Dendritic cell treated with granulocyte-macrophage colony-stimulating factor and Interleukin-4, amounts not matched to agents 40 ng/mL and 50 ng/mL, for 4 days (primary cell): ENCODE data around the gene GARIN5B.

ENCODE experiments used
- H3K27ac Mint-ChIP-seq: one replicate; pipeline ENCODE4 v1.8.0; 2022; ENCODE audit warnings: mild to moderate bottlenecking, mixed read lengths
- H3K27me3 Mint-ChIP-seq: one replicate; pipeline ENCODE4 v1.8.0; 2022; ENCODE audit warnings: mild to moderate bottlenecking, mixed read lengths
- H3K36me3 Mint-ChIP-seq: one replicate; pipeline ENCODE4 v1.8.0; 2022; ENCODE audit warnings: low read depth, mixed read lengths
- H3K4me1 Mint-ChIP-seq: one replicate; pipeline ENCODE4 v1.8.0; 2022; ENCODE audit warnings: low read depth, mixed read lengths
- H3K4me3 Mint-ChIP-seq: one replicate; pipeline ENCODE4 v1.8.0; 2022; ENCODE audit warnings: mild to moderate bottlenecking, moderate library complexity, mixed read lengths
- H3K9me3 Mint-ChIP-seq: one replicate; pipeline ENCODE4 v1.8.0; 2022; ENCODE audit warnings: mixed read lengths
- intact Hi-C: fragments of 100-400 bp; cut with micrococcal nuclease; formaldehyde crosslinking; loops from one replicate; pipeline ENCODE4 v1.15.0; 2022

Gene GARIN5B

DNA sequence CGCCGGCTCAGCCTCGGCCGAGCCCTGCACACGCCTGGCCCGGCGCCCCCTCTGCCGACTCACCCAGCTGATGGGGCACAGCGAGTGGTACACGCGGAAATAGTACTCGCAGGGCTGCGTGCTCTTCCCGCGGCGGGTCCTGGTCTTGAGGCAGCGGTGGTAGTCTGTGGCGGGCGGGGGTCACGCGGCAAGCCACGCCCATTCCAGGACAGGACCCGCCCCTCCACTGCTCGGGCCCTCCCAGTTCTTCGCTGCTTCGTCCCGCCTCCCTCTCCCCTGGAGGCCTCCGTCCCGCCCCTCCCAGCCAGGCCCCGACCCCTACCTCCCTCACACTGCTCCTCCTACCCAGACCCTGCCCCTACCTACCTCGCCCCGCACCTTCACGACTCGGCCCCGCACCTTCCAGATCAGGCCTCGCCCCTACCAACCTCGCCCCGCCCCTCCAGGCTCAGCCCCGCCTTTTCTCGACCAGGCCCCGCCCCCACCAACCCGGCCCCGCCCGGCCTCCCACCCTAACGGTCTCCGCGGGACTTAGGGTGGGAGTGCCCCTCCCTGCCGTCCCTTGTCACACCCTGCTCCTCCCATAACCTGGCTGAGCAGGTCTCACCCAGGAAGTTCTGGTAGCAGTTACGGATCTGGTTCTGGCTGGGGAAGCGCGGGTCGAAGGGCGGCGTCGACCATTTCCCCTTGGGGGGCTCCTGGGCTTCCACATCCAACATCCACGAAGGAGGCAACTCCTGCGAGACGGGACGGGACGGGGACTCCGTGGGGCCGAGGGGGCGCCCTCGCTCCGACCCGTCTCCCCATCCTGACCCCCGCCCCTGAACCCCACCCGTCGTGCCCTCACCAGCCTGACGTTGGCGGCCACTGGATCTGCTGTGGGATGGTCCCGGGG lies 9.0 kb downstream of the GARIN5B start:
- Mint-ChIP-seq H3K27me3 (peaks cover 70% of the 10 kb centered on the region), H3K9me3 (no peaks in the 10 kb centered on the region), H3K4me3 (peak overlapping the region; percentile 75), H3K4me1 (peaks cover 29% of the 10 kb centered on the region), H3K36me3 (no peaks in the 10 kb centered on the region), H3K27ac (no peak overlapping the region)
- intact Hi-C loops, result no loop called here

DNA sequence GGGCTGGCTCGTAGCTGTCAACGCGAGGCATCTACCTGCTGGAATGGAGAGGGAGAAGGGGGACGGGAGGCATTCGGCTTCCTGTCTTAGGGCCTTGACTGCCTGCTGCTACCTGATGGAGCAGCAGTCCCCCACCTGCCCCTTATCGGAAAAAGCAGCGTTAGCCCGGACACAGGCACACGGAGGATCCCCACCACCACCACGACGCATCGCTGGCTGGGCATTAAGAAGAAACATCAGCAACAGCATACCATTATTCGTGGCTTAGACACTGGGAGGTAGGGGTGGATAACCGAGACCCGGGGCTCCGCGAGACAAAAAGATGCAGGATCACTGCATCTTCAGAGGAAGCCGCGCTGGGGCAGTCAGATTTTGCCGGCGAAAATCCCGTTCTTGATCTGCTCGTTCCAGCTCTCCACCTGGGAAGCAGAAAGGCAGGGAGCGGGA lies 9.7 kb downstream of the GARIN5B start:
- peaks cover 64% of the 10 kb centered on the region for H3K27me3 Mint-ChIP-seq
- intact Hi-C loops, result no loop called here
- H3K27ac Mint-ChIP-seq, result no peak overlapping the region

GRCh38 chr19:55352549-55353145 lies 10.4 kb downstream of the GARIN5B start:
- peaks cover 5% of the 10 kb centered on the region for H3K36me3 Mint-ChIP-seq
- peak overlapping the region; percentile 26 for H3K4me3 Mint-ChIP-seq
- peaks cover 29% of the 10 kb centered on the region for H3K4me1 Mint-ChIP-seq
- intact Hi-C loops, result no loop called here
- H3K9me3 Mint-ChIP-seq, result no peaks in the 10 kb centered on the region
- H3K27ac Mint-ChIP-seq, result no peak overlapping the region
- peaks cover 58% of the 10 kb centered on the region for H3K27me3 Mint-ChIP-seq

More for the DNA sequence above, 9.7 kb downstream of the GARIN5B start:
- Mint-ChIP-seq H3K36me3 (no peaks in the 10 kb centered on the region), H3K4me1 (peaks cover 29% of the 10 kb centered on the region), H3K9me3 (no peaks in the 10 kb centered on the region), H3K4me3 (peak overlapping the region; percentile 75)

DNA sequence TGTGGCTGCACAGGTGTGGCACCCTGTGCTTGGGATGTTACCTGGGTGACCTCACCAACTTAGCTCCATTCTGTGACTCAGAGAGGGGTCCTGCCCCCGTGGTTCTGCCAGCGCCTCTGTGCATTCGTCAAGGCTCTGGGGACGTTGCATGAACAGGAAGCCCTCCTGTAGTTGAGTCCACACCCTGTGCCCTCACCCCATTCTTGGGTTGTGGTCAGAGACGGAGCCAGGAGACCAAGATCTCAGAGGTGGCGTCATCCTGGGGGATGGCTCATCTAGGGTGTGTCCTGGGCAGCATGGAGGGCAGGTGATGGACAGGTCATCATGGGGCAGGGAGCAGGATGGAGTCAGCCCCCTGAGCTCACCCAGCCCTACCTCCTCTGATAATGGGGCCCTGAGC lies 11.0 kb downstream of the GARIN5B start:
- no peaks in the 10 kb centered on the region for H3K9me3 Mint-ChIP-seq

GRCh38 chr19:55350620-55351315 lies 12.3 kb downstream of the GARIN5B start:
- no peaks in the 10 kb centered on the region for H3K9me3 Mint-ChIP-seq
- H3K36me3 Mint-ChIP-seq, result peaks cover 24% of the 10 kb centered on the region
- intact Hi-C loops, result no loop called here
- no peak overlapping the region for H3K27ac Mint-ChIP-seq
- peaks cover 29% of the 10 kb centered on the region for H3K4me1 Mint-ChIP-seq
- no peak overlapping the region for H3K4me3 Mint-ChIP-seq
- H3K27me3 Mint-ChIP-seq, result peaks cover 40% of the 10 kb centered on the region

More for the DNA sequence above, 11.0 kb downstream of the GARIN5B start:
- Mint-ChIP-seq H3K36me3 (peaks cover 11% of the 10 kb centered on the region), H3K4me1 (peaks cover 29% of the 10 kb centered on the region), H3K27me3 (peaks cover 52% of the 10 kb centered on the region), H3K4me3 (no peak overlapping the region), H3K27ac (no peak overlapping the region)
- intact Hi-C loops, result no loop called here

DNA sequence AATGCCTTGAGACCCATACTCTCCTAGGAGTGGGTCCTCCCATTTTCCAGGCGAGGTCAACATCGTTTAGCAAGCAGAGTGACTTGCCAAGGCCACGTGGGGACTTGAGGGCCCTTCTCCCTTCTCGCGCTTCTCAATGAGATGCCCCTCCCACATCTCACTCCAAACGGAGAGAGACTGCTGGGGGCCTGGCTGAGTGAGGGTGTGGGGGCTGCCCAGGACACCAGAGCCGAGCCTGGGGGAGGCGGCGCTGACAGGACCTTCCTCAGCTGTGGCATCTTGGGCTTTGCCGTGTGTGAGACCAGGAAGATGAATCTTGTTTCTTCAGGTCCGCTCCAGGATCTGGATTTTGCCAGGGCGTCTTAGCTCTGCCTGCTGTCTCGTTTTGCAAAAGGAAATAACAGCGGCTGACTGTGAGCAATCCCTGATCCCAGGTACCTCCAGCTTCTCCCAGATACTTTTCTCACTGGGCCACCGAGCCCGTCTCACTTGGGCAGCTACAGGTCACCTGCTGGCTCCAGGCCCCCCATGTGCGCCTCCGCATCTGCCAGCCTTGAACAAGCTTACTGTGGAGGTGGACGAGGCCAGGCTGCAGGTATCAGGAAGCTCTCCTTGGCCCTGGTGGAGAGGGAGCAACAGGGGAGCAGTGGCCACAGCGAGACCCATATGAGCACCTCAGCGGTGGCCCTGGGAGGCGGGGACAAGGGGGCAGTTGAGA lies 14.6 kb downstream of the GARIN5B start:
- H3K27ac Mint-ChIP-seq, result no peak overlapping the region
- peaks cover 31% of the 10 kb centered on the region for H3K4me1 Mint-ChIP-seq
- no peak overlapping the region for H3K4me3 Mint-ChIP-seq
- H3K27me3 Mint-ChIP-seq, result peaks cover 24% of the 10 kb centered on the region
- peaks cover 47% of the 10 kb centered on the region for H3K36me3 Mint-ChIP-seq
- H3K9me3 Mint-ChIP-seq, result no peaks in the 10 kb centered on the region
- intact Hi-C loops, result no loop called here

GRCh38 chr19:55347442-55348009 lies 15.5 kb downstream of the GARIN5B start:
- intact Hi-C loops, result no loop called here
- peaks cover 56% of the 10 kb centered on the region for H3K36me3 Mint-ChIP-seq
- peaks cover 22% of the 10 kb centered on the region for H3K4me1 Mint-ChIP-seq
- H3K27me3 Mint-ChIP-seq, result peaks cover 15% of the 10 kb centered on the region
- no peaks in the 10 kb centered on the region for H3K9me3 Mint-ChIP-seq
- H3K4me3 Mint-ChIP-seq, result no peak overlapping the region
- H3K27ac Mint-ChIP-seq, result no peak overlapping the region

- intact Hi-C loops, result no loop called here
- peaks cover 8% of the 10 kb centered on the region for H3K27me3 Mint-ChIP-seq
- H3K9me3 Mint-ChIP-seq, result no peaks in the 10 kb centered on the region
- no peak overlapping the region for H3K27ac Mint-ChIP-seq
- H3K4me3 Mint-ChIP-seq, result no peak overlapping the region
- peaks cover 15% of the 10 kb centered on the region for H3K4me1 Mint-ChIP-seq
- H3K36me3 Mint-ChIP-seq, result peaks cover 63% of the 10 kb centered on the region
These were observed 16.2 kb downstream of the GARIN5B start for GRCh38 chr19:55346725-55347441.

DNA sequence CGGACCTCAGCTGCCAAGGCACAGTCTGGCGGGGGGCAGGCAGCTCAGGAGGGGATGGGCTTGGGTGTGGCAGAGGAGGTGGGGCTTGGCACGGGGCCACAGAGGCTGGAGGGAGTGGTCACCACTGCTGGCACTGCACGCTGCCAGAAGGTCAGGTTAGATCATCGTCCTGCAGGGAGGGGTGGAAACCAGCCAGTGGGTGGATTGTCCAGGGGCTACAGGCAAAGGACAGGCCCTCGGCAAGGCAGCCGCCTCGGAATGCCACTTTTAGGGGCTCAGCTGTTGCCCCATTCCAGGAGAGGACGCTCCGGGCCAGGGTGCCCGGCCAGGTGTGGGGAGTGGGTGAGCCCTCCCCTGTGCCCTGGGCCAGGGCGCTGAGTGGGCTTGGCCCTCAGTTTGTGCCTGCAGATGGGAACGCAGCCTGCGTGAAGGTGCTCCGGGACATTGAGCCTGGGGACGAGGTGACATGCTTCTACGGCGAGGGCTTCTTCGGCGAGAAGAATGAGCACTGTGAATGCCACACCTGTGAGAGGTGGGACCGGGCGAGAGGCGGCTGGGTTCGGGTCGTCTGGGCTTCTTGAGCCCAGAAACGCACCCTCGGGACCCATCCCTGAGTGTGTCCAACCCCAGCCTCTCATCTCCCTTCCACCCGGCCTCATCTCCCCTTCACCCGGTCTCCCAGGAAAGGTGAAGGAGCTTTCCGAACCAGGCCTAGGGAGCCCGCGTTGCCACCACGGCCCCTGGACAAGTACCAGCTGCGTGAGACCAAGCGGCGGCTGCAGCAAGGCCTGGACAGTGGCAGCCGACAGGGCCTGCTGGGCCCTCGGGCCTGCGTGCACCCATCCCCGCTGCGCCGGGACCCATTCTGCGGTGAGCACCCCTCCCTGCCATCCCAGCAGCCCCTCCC lies 17.0 kb downstream of the GARIN5B start:
- peaks cover 15% of the 10 kb centered on the region for H3K4me1 Mint-ChIP-seq

DNA sequence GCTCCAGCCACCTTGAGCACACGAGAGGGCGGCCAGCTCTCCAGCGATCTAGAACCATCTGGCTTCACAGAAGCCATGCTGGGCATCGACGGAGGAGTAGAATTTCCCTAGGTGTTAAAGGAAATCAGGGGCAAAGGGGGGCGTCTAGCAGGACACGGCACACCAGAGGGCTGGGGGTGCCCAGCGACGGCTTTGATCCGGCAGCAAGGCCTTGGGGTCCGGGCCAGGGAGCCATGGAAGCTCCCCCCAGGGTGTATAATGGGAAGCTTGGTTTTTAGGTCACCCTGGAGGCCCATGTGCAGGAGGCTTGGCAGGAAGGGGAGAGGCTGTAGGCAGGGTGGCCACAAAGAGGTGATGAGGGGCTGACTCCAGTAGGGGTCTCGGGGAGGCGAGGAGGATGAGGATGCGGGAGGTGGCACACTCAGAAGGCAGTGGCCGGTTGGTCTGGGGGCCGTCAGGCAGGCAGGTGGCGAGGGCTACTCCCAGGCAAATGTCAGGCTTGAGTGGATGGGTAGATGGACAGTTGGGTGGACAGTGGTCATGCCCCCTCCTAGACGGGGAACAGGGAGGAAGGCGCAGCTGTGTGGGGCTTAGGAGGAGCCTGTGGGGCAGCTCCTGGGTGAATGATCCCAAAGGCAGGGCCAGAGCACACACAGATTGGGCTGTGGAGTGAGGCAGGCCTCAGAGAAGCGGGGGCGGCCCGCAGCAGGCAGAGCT lies 17.8 kb downstream of the GARIN5B start:
- Mint-ChIP-seq H3K4me1 (peaks cover 23% of the 10 kb centered on the region), H3K27ac (peak overlapping the region; percentile 17), H3K4me3 (no peak overlapping the region), H3K27me3 (no peaks in the 10 kb centered on the region), H3K9me3 (no peaks in the 10 kb centered on the region), H3K36me3 (peaks cover 73% of the 10 kb centered on the region)
- intact Hi-C loops, result no loop called here

More for the DNA sequence above, 17.0 kb downstream of the GARIN5B start:
- intact Hi-C loops, result no loop called here
- peaks cover under 1% of the 10 kb centered on the region for H3K27me3 Mint-ChIP-seq
- H3K4me3 Mint-ChIP-seq, result no peak overlapping the region
- no peaks in the 10 kb centered on the region for H3K9me3 Mint-ChIP-seq
- peak overlapping the region; percentile 17 for H3K27ac Mint-ChIP-seq
- peaks cover 67% of the 10 kb centered on the region for H3K36me3 Mint-ChIP-seq

DNA sequence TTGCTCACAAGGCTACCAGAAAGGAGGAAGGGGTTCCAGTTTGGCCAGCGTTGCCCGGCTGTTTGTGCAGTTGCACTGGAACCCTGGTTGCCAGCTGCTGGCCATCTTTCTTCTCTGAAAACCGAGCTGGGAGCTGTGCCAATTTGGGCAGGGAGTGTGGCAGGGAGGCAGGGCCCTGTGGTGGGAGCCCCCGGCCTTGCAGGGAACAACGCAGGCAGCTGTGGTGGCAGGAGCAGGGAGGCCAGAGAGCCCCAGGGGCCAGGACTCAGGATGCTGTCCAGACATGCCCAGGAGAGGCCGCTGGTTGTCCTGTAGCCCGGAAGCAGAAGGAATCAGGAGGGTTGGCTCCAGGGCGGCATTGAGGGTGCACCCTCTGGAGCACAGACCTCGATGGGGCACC lies 18.6 kb downstream of the GARIN5B start:
- Mint-ChIP-seq H3K27me3 (no peaks in the 10 kb centered on the region), H3K36me3 (peaks cover 80% of the 10 kb centered on the region), H3K27ac (no peak overlapping the region), H3K9me3 (no peaks in the 10 kb centered on the region), H3K4me3 (no peak overlapping the region), H3K4me1 (peaks cover 31% of the 10 kb centered on the region)
- intact Hi-C loops, result no loop called here
